ENCODE measurements around the gene TOMM6.

The TOMM6 gene

GRCh38 chr6:41832263-41832662, 44.8 kb downstream of the TOMM6 start:
- no peak for DNase-seq (ENCODE audit: low read depth, low spot score)
- H3K27ac ChIP-seq, result no peak overlapping the region
- H3K9me3 ChIP-seq (ENCODE audit: low read depth, low read length), result no peaks in the 10 kb centered on the region
- H3K9ac ChIP-seq (ENCODE audit: insufficient read length), result no peak overlapping the region
- no peak for TF ChIP-seq POLR2AphosphoS5 (IDR thresholded peaks at IDR 0.05; ENCODE audit: borderline replicate concordance, low read depth, low read length)
- TF ChIP-seq EZH2 (IDR thresholded peaks at IDR 0.05), result no peak
- TF ChIP-seq FOXP2 (optimal IDR thresholded peaks at IDR 0.05; ENCODE audit: control extremely low read depth, extremely low read length, insufficient read depth), result no peak
- H3K36me3 ChIP-seq (ENCODE audit: insufficient read depth, low read length), result no peaks in the 10 kb centered on the region
- no peak overlapping the region for H3K4me3 ChIP-seq

GRCh38 chr6:41836022-41836659, 48.6 kb downstream of the TOMM6 start:
- Histone ChIP-seq H3K27ac (no peak overlapping the region), H3K4me3 (no peak overlapping the region), H3K9ac (ENCODE audit: insufficient read length) (no peak overlapping the region), H3K36me3 (ENCODE audit: insufficient read depth, low read length) (no peaks in the 10 kb centered on the region), H3K9me3 (ENCODE audit: low read depth, low read length) (no peaks in the 10 kb centered on the region)
- DNase-seq (ENCODE audit: low read depth, low spot score), result no peak
- TF ChIP-seq EZH2 (IDR thresholded peaks at IDR 0.05) (no peak), POLR2AphosphoS5 (IDR thresholded peaks at IDR 0.05; ENCODE audit: borderline replicate concordance, low read depth, low read length) (no peak), FOXP2 (optimal IDR thresholded peaks at IDR 0.05; ENCODE audit: control extremely low read depth, extremely low read length, insufficient read depth) (no peak)

- no peak for TF ChIP-seq POLR2AphosphoS5 (IDR thresholded peaks at IDR 0.05; ENCODE audit: borderline replicate concordance, low read depth, low read length)
- no peak for TF ChIP-seq FOXP2 (optimal IDR thresholded peaks at IDR 0.05; ENCODE audit: control extremely low read depth, extremely low read length, insufficient read depth)
- TF ChIP-seq EZH2 (IDR thresholded peaks at IDR 0.05), result no peak
- Histone ChIP-seq H3K9me3 (ENCODE audit: low read depth, low read length) (no peaks in the 10 kb centered on the region), H3K27ac (no peak overlapping the region), H3K36me3 (ENCODE audit: insufficient read depth, low read length) (no peaks in the 10 kb centered on the region), H3K9ac (ENCODE audit: insufficient read length) (no peak overlapping the region), H3K4me3 (no peak overlapping the region)
- DNase-seq (ENCODE audit: low read depth, low spot score), result no peak
Observed at GRCh38 chr6:41836660-41837052, 49.2 kb downstream of the TOMM6 start.

Data from SK-N-MC (cell line).